ENCODE data around the gene LAD1.

LAD1 gene

GRCh38 chr1:201377611-201378092, 21.5 kb downstream of the LAD1 start, which contains the start of gene TNNT2:
Gene TNNT2, minus strand, starts transcription at chr1:201377680. Its CDS starts 4,426 bp downstream, at chr1:201373254.
- Histone ChIP-seq H3K27me3 (ENCODE audit: low read depth) (peaks cover 14% of the 10 kb centered on the region; the same call in 1 of the 2 replicates), H3K36me3 (replicated peaks) (no peaks in the 10 kb centered on the region), H3K4me1 (no peaks in the 10 kb centered on the region; the same call in 1 of the 2 replicates), H3K4me3 (no peak within 1 kb of the TSS), H3K9me3 (no peaks in the 10 kb centered on the region)
- in situ Hi-C loops (cut with MboI; ENCODE audit: low sequenced_read_pairs): no loop called here
- no peak for DNase-seq (ENCODE audit: low spot score in 2 of 2)

DNA sequence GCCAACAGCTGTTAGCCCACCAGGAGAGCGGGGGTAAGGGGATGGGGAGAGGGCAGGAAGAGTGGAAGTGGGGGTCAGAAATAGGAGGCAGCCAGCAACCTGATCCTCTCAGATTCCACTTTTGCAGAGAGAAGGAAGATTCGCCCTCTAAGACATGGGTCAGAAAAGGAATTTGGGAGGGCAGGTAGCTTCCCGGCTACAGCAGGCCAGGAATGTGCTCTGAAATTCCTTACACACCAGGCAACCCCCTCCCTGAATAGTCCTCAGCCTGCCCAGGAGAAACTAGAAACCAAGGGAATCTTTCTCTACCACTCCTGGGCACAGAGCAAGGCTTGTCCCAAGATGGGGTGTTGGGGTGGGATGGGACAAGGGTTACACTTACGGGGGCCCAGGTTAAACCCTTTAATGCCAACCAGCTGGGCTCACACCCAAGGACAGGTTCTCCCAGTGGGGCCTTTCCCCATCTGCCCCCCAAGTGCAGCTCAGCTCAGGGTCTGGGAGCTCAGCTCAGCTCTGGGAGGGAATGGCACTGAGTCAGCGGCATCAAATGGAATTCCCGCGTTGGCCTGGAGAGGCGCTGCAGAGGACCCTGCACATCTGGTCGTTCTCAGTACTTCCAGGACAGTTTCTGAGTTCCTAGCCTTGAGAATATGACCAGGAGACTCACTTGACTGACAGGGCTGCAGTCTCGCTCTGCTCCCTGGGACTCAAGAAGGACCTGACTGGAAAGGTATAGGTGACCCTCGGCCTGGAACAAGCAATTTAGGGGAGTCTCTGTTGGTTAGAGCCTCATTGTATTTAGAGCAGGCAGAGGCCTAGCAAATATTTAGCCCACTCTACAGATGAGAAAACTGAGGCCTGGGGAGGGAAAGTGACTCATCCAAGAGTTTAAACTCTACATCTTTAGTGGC, 22.4 kb downstream of the LAD1 start:
- H3K9me3 ChIP-seq: no peaks in the 10 kb centered on the region
- peaks cover 23% of the 10 kb centered on the region for H3K27me3 ChIP-seq (ENCODE audit: low read depth)
- no peaks in the 10 kb centered on the region; the same call in 1 of the 2 replicates for H3K4me1 ChIP-seq
- no peaks in the 10 kb centered on the region for H3K36me3 ChIP-seq (replicated peaks)
- in situ Hi-C loops (cut with MboI; ENCODE audit: low sequenced_read_pairs): no loop called here
- no peak overlapping the region for H3K4me3 ChIP-seq
- peak; percentile 25 to 68 for DNase-seq (ENCODE audit: low spot score in 2 of 2)

DNA sequence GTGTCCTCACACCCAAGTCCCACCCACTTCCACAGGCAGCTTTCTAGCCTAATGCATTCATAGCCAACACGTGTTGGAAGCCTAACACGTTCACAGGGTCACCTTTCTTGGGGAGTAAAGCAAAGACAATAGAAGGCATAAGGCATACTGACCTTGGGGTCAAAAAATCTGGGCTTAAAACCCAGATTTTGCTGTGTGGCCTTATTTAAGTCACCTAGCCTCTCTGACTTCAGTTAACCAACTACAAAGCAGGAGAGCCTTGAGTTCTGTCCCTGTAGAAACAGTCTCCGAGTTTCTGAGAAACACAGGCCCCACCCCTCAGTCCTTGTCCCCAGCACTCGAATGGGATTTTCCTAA, 23.0 kb downstream of the LAD1 start:
- no peaks in the 10 kb centered on the region; the same call in 1 of the 2 replicates for H3K4me1 ChIP-seq
- no peak for DNase-seq (ENCODE audit: low spot score in 2 of 2)
- no peaks in the 10 kb centered on the region for H3K36me3 ChIP-seq (replicated peaks)
- in situ Hi-C loops (cut with MboI; ENCODE audit: low sequenced_read_pairs): no loop called here
- no peak overlapping the region for H3K4me3 ChIP-seq
- no peaks in the 10 kb centered on the region for H3K9me3 ChIP-seq
- peaks cover 29% of the 10 kb centered on the region for H3K27me3 ChIP-seq (ENCODE audit: low read depth)

DNA sequence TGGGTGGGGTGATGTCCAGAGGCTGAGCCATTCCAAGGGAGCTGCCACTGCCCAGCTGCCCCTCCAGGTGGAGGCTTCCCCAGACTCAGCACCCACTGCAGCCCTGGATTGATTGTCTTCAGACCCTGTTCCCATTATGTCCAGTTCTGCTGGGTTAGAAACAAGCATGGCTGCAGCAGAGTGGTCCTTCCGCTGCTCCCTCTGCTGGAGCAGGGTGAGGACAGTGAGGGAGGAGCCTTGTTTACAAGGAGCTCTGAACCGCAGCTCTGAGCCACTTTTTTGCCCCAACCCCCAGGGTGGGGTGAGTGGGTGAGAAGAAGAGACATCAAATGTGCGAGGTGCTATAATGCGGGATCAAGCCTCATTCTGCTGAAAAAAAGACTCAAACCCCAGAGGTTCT, 24.0 kb downstream of the LAD1 start:
- DNase-seq (ENCODE audit: low spot score in 2 of 2): no peak
- Histone ChIP-seq H3K27me3 (ENCODE audit: low read depth) (peaks cover 38% of the 10 kb centered on the region), H3K4me3 (no peak overlapping the region), H3K9me3 (no peaks in the 10 kb centered on the region), H3K4me1 (no peaks in the 10 kb centered on the region; the same call in 1 of the 2 replicates), H3K36me3 (replicated peaks) (no peaks in the 10 kb centered on the region)
- in situ Hi-C loops (cut with MboI; ENCODE audit: low sequenced_read_pairs): no loop called here

- Histone ChIP-seq H3K9me3 (no peaks in the 10 kb centered on the region), H3K27me3 (ENCODE audit: low read depth) (peaks cover 43% of the 10 kb centered on the region)
- peak; percentile 11 to 25 for DNase-seq (ENCODE audit: low spot score in 2 of 2)
These were observed 24.8 kb downstream of the LAD1 start for GRCh38 chr1:201374364-201374763.

GRCh38 chr1:201371792-201372191, 27.3 kb downstream of the LAD1 start:
- Histone ChIP-seq H3K9me3 (no peaks in the 10 kb centered on the region), H3K27me3 (ENCODE audit: low read depth) (peaks cover 65% of the 10 kb centered on the region), H3K4me3 (no peak overlapping the region), H3K4me1 (no peaks in the 10 kb centered on the region; the same call in 1 of the 2 replicates), H3K36me3 (replicated peaks) (no peaks in the 10 kb centered on the region)
- no peak for DNase-seq (ENCODE audit: low spot score in 2 of 2)
- in situ Hi-C loops (cut with MboI; ENCODE audit: low sequenced_read_pairs): no loop called here

More at GRCh38 chr1:201374364-201374763, 24.8 kb downstream of the LAD1 start:
- H3K4me3 ChIP-seq: no peak overlapping the region
- H3K36me3 ChIP-seq (replicated peaks): no peaks in the 10 kb centered on the region
- in situ Hi-C loops (cut with MboI; ENCODE audit: low sequenced_read_pairs): no loop called here
- H3K4me1 ChIP-seq: no peaks in the 10 kb centered on the region; the same call in 1 of the 2 replicates

GRCh38 chr1:201371276-201371675, 27.8 kb downstream of the LAD1 start:
- Histone ChIP-seq H3K36me3 (replicated peaks) (no peaks in the 10 kb centered on the region), H3K9me3 (no peaks in the 10 kb centered on the region), H3K4me1 (no peaks in the 10 kb centered on the region; the same call in 1 of the 2 replicates), H3K4me3 (no peak overlapping the region), H3K27me3 (ENCODE audit: low read depth) (peaks cover 69% of the 10 kb centered on the region)
- in situ Hi-C loops (cut with MboI; ENCODE audit: low sequenced_read_pairs): no loop called here
- DNase-seq (ENCODE audit: low spot score in 2 of 2): no peak

- in situ Hi-C loops (cut with MboI; ENCODE audit: low sequenced_read_pairs): no loop called here
- H3K4me1 ChIP-seq: no peaks in the 10 kb centered on the region
- no peak overlapping the region for H3K4me3 ChIP-seq
- no peaks in the 10 kb centered on the region for H3K36me3 ChIP-seq (replicated peaks)
- H3K9me3 ChIP-seq: no peaks in the 10 kb centered on the region
- DNase-seq (ENCODE audit: low spot score in 2 of 2): no peak
- peaks cover 69% of the 10 kb centered on the region for H3K27me3 ChIP-seq (ENCODE audit: low read depth)
These were observed 28.6 kb downstream of the LAD1 start for GRCh38 chr1:201370500-201370899.

DNA sequence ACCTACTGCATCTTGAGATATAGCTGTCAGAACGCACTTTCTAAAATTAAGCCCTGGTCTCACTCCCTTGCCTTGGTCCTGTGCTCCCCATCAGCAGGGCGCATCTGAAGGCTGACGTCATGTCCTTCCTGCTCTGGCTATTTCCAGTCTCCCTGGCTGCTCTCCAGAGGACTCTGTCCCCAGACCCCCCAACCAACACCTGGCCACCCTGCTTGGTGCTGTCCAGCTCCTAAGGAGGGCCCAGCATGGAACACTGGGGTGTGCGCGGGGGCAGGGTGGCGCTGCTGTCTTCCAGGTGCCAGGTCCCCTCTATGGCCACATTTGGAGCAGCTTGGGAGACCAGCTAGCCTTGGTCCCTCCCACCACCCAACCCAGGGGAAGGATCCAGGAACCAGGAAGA, 29.9 kb downstream of the LAD1 start:
- no peak for DNase-seq (ENCODE audit: low spot score in 2 of 2)
- no peaks in the 10 kb centered on the region for H3K9me3 ChIP-seq
- no peak overlapping the region for H3K4me3 ChIP-seq
- H3K36me3 ChIP-seq (replicated peaks): no peaks in the 10 kb centered on the region
- in situ Hi-C loops (cut with MboI; ENCODE audit: low sequenced_read_pairs): no loop called here
- H3K27me3 ChIP-seq (ENCODE audit: low read depth): peaks cover 65% of the 10 kb centered on the region
- H3K4me1 ChIP-seq: no peaks in the 10 kb centered on the region

DNA sequence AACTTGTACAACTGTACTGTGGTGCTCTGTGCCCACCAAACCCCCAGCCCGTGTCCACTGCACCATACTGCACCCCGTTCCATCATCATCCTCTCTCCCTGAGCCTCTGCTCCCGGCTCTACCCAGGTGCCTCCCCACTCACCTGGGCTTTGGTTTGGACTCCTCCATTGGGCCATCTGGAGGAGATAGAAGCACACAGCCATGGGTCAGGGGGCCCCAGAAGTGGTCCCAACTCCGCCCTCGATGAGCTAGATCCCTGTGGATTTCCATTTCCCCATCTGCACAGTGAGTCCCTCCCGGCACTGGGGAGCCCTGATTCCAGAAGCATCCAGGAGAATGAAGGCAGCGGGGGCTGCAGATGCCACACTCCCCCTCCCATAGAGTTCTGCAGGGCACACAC, 32.4 kb downstream of the LAD1 start:
- Histone ChIP-seq H3K27me3 (ENCODE audit: low read depth) (peaks cover 48% of the 10 kb centered on the region), H3K9me3 (no peaks in the 10 kb centered on the region), H3K4me1 (no peaks in the 10 kb centered on the region), H3K36me3 (replicated peaks) (no peaks in the 10 kb centered on the region), H3K4me3 (no peak overlapping the region)
- in situ Hi-C loops (cut with MboI; ENCODE audit: low sequenced_read_pairs): no loop called here
- DNase-seq (ENCODE audit: low spot score in 2 of 2): no peak

DNA sequence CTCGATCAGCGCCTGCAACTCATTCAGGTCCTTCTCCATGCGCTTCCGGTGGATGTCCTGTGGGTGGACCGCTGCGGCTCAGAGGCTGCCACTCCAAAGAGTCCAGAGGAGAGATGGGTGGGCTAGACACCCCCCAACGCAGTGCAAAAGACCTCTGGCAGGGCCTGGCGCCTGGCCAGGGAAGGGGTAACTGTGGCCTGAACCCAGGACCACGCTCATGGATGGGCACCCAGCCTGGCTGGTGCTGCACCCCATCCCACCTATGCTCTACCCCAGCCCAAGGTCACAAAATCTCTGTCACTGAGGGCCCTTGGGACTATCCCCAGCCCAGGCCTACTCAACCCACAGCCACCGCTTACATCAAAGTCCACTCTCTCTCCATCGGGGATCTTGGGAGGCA, 33.9 kb downstream of the LAD1 start:
- no peak for DNase-seq (ENCODE audit: low spot score in 2 of 2)
- no peak overlapping the region for H3K4me3 ChIP-seq
- no peaks in the 10 kb centered on the region for H3K9me3 ChIP-seq
- H3K27me3 ChIP-seq (ENCODE audit: low read depth): peaks cover 34% of the 10 kb centered on the region
- no peaks in the 10 kb centered on the region for H3K36me3 ChIP-seq (replicated peaks)
- H3K4me1 ChIP-seq: no peaks in the 10 kb centered on the region
- in situ Hi-C loops (cut with MboI; ENCODE audit: low sequenced_read_pairs): no loop called here

- no peak for DNase-seq (ENCODE audit: low spot score in 2 of 2)
- in situ Hi-C loops (cut with MboI; ENCODE audit: low sequenced_read_pairs): loop anchor here (5.0 kb wide), 1 partner anchor 112 kb away; no protein-coding TSS in a partner anchor
- no peaks in the 10 kb centered on the region for H3K36me3 ChIP-seq (replicated peaks)
- H3K4me1 ChIP-seq: no peaks in the 10 kb centered on the region
- H3K27me3 ChIP-seq (ENCODE audit: low read depth): peaks cover 30% of the 10 kb centered on the region
- H3K9me3 ChIP-seq: no peaks in the 10 kb centered on the region
- H3K4me3 ChIP-seq: no peak overlapping the region
These were observed 34.4 kb downstream of the LAD1 start for GRCh38 chr1:201364808-201365105.

DNA sequence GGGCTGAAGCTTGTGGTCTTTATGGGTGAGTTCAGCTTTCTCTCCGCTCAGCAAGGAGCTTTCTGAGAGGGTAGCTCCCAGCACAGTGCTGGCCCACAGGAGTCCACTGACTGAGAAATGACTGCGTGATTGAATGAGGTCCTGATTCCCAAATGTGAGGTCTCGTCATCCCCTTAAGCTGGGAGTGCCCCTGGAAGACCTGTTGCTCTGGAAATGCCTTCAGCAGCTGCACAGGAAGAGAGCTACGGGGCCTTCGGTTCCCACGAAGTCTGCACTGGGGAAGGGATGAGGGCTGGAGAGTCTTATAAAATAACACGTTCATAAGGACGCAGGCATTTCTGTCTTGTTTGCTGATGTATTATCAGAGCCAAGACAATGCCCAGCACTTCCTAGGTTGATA, 35.7 kb downstream of the LAD1 start:
- in situ Hi-C loops (cut with MboI; ENCODE audit: low sequenced_read_pairs): loop anchor here (5.0 kb wide), 1 partner anchor 111 kb away; no protein-coding TSS in a partner anchor
- no peaks in the 10 kb centered on the region for H3K36me3 ChIP-seq (replicated peaks)
- H3K4me1 ChIP-seq: no peaks in the 10 kb centered on the region
- no peak for DNase-seq (ENCODE audit: low spot score in 2 of 2)
- H3K4me3 ChIP-seq: no peak overlapping the region
- H3K27me3 ChIP-seq (ENCODE audit: low read depth): peaks cover 23% of the 10 kb centered on the region
- no peaks in the 10 kb centered on the region for H3K9me3 ChIP-seq

- DNase-seq (ENCODE audit: low spot score in 2 of 2): no peak
- no peaks in the 10 kb centered on the region for H3K9me3 ChIP-seq
- H3K4me1 ChIP-seq: no peaks in the 10 kb centered on the region
- no peaks in the 10 kb centered on the region for H3K36me3 ChIP-seq (replicated peaks)
- H3K27me3 ChIP-seq (ENCODE audit: low read depth): peaks cover 17% of the 10 kb centered on the region
- in situ Hi-C loops (cut with MboI; ENCODE audit: low sequenced_read_pairs): loop anchor here (5.0 kb wide), 1 partner anchor 111 kb away; no protein-coding TSS in a partner anchor
- H3K4me3 ChIP-seq: no peak overlapping the region
These were observed 36.2 kb downstream of the LAD1 start for GRCh38 chr1:201362906-201363305.
